Activated CD4-positive, alpha-beta T cell treated with anti-CD3 and anti-CD28 coated beads, Interleukin-2, amount 50 U/mL, for 4 hours (primary cell): ENCODE results near the gene FRS2.
"Not testable (repeated sequence)": the region's sequence is repeated elsewhere in the genome, so short reads cannot be mapped to it uniquely, and the experiment has no call there.

Experiments
- DNase-seq, 2 experiments: peaks; one replicate each; pipeline ENCODE4 v3.0.0-alpha.2; 2020

Gene FRS2

DNA sequence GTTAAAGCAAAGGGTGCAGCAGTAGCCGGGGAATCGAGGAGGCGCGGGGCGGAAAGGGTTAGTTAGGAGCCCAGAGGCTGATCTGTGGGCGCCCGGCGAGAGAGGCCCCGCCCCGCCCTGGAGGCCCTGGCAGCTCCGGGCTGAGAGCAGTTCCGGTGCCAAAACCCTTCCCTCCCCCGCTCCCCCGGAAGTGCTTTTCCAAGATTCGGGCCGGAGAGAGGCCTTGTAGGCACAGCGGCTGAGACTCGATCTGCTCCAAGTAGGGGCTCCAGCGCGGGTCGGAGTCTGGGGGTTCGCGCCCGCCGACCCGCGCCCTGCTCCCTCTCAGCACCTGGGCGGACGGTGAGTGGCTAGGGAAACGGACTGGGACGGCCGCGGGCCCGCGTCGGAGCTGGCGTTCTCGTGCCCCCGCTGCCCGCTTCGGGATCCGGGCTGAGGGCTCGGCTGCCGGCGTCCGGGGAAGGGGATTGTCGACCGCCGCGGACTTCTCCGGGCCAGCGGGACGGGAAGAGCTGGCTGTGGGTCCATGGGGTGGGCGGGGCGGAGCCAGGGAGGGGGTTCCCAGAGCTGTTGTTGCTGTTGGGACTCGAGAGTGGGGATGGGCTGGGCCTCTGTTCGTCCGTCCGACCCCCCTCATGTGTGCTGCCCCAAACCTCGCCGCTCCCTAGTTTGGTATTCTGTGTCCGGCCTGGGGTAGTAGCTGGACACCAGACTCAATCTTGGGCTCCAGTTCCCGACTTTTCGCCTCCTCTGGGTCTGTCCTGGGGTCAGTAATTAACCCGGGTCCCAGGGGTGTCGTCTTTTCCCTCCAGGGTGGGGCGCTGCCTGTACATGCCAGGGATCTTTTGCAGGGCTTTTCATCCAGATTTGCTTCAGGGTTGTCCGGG lies at the start of gene FRS2:
Gene FRS2 (plus strand): TSS at position 200 of the 887 bp plus-strand sequence. CDS start 98,643 bp downstream, outside the sequence.
- DNase-seq: peak; percentile 76 to 81

- DNase-seq: no peak
Observed at GRCh38 chr12:69421548-69421947, 48.6 kb upstream of the FRS2 start.

GRCh38 chr12:69423037-69423905 lies 46.9 kb upstream of the FRS2 start:
- no peak for DNase-seq

- no peak for DNase-seq
Observed at GRCh38 chr12:69425417-69425816, 44.8 kb upstream of the FRS2 start.

GRCh38 chr12:69428351-69429073 lies 41.7 kb upstream of the FRS2 start:
- no peak for DNase-seq

- no peak for DNase-seq
Observed at GRCh38 chr12:69430942-69431590, 39.1 kb upstream of the FRS2 start.

DNA sequence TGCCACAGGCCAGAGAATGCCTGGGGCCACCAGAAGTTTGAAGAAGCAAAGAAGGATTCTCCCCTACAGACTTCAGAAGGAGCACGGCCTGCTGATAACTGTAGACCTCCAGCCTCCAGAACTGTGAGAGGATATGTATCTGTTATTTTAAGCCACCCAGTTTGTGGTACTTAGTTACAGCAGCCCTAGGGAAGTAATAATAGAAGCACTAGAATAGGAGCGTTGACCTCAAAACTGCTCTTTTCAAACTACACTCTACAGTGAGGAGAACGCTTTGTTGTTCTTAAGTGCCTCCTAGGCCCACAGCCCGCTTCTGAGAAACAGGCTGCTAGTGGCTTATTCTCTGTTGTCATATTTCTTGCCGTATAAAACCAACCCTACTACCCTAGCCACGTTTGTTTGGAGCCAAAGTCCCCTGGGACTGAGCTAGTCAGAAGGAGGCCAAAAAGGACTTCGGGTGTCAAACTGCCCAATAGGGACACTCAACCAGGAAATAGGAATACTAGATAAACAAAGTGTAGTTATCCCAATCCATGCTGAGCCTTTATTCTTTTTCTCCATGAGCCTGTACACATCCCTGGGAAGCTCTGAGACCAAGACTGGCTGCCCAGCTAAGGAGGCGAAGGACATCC lies 38.5 kb upstream of the FRS2 start:
- DNase-seq: no peak

- no peak for DNase-seq
Observed at GRCh38 chr12:69433653-69434052, 36.5 kb upstream of the FRS2 start.

DNA sequence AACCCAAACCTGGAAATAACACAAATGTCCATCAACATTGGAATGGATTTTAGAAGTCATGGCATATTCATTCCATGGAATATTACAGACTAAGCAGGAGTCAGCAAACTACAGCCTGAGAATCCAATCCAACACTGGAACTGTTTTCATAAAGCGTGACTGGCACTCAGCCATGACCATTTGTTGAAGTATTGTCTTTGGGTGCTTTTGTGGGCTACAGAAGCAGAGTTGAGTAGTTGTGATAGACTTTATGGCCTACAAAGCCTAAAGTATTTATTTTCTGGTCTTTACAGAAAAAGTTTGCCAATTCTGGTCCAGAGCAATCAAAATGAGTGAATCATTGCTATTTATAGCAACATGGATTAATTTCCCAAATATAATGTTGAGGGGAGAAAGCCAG lies 34.5 kb upstream of the FRS2 start:
- DNase-seq: no peak

DNA sequence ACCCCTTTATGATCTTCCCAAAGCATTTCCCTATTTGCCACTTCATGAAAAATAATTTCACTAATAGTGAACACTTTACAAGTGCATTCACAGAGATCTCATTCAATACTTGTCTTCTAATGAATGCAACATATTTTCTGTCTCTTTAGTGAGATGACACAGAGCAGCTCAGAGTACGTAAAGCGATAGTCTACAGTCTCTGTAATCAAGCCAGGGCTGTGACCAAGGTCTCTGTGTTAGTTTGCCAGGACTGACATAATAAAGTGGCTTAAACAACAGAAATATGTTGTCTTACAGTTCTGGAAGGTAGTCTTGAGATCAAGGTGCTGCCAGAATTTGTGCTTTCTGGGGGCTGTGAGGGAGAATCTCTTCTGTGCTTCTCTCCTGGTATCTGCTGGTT lies 33.1 kb upstream of the FRS2 start:
- no peak for DNase-seq

DNA sequence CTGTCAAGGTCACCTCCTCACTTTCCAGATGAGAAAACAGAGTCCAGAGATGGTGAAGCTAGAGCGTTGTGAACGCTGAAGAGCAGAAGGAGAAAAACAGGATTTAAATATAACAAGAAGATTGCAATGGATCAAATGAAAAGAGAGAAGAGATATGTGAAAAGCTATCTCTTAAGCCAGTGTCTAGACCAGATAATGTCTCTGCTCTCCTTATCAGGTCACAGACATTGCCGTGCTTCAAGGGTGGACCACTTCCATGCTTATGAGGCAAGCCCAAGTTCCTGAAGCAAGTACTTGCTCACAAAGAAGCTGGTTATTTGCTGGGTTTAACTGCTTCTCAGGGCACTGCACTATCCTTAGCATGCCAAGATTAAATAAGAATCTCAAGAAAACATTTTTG lies 31.6 kb upstream of the FRS2 start:
- DNase-seq: no peak

DNA sequence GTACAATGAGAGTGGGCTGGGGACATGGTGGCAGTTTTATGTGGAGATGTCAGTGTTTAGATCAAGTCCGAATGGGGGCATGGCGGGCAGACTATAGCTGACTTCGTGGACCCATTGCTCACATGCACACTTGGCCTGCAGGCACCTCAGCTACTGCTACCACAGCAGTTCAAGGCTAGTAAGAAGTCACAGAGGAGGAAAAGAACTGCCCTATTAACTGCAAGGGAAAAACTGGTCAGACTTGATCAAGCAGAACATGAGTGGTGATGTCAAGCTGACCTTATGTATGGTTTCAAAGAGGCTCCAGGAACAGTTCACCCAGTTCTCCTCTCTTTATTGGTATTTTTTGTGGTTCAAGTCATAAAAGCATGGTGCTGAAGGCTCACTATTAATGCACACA lies 30.2 kb upstream of the FRS2 start:
- DNase-seq: no peak

- no peak for DNase-seq
Observed at GRCh38 chr12:69440886-69441285, 29.3 kb upstream of the FRS2 start.

GRCh38 chr12:69442894-69443293 lies 27.3 kb upstream of the FRS2 start:
- DNase-seq: no peak

DNA sequence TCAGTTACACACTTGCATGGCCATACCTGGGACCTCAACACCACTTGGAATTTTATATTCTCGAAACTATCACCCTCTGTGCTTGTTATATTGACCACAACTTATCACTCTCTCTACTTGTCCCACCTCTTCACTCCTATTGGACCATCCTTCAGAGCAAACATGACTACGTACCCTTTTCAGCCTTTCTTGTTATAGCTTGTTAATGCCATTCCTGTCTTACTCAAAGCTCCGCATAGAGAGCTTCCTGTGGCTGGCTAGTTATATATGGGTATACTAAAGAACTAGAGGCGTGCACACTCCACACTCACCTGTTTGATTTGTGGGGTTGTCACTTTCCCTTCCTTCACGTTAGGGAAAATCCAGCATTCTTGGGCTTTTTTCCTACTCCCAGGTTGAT lies 26.3 kb upstream of the FRS2 start:
- DNase-seq: no peak

- DNase-seq: no peak
Observed at GRCh38 chr12:69447892-69448291, 22.3 kb upstream of the FRS2 start.

DNA sequence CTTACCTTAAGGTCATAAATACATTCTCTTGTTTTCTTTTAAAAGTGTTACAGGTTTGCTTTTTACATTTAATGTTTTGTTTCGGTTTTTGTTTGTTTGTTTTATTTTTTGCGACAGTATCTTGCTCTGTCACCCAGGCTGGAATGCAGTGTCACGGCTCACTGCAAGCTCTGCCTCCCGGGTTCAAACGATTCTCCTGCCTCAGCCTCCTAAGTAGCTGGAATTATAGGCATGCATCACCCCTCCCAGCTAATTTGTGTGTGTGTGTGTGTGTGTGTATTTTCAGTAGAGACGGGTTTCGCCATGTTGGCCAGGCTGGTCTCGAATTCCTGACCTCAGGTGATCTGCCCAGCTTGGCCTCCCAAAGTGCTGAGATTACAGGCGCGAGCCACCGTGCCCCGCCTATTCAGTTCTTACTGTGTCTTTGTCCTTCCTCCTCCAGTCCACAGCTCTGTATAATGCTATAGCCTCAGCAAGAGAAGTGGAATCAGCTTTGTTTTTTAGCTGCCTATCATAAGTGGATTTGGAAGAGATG lies 17.5 kb upstream of the FRS2 start:
- DNase-seq: not testable (repeated sequence)

DNA sequence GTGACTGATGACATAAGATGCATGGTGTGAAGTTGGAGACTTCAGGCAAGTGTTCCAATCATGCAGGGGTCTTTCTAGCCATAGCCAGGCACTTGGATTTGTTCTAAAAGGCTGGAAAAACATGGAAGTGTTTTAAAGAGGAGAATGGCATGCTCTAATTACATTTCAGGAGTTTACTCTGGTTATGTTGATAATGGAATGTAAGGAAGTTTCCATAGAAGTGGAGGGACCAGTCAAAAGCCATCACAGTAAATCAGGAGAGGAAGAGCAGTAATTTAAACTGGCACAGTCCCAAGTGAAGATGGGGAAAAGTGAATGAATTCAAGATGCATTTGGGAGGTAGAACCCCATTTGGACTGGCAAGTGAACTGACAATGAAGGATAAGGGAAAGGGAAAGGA lies 13.9 kb upstream of the FRS2 start:
- DNase-seq: no peak

DNA sequence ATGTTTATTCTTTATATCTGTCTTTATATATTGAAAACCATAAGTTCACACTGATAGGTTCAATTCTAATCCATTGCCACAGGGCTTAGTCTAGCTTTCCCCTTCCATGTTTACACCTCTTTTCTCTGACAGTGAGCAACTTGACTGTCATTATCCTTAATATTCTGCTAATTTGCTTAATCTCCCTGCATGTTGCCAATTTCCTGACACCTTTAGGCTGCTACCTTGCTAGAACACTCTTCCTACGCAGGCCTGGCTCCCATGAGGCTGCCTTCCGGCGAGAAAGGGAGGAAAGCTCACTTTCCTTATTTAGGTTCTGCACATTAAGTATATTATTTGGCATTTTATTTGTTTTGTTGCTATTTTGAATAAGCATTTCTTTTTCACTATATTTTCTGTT lies 12.8 kb upstream of the FRS2 start:
- DNase-seq: no peak

GRCh38 chr12:69459477-69459876 lies 10.7 kb upstream of the FRS2 start:
- no peak for DNase-seq

GRCh38 chr12:69464428-69464827 lies 5.8 kb upstream of the FRS2 start:
- no peak for DNase-seq

GRCh38 chr12:69466867-69467266 lies 3.3 kb upstream of the FRS2 start:
- DNase-seq: no peak
